ENCODE measurements around the gene PRKG2.
"Not testable (repeated sequence)": the region's sequence is repeated elsewhere in the genome, so short reads cannot be mapped to it uniquely, and the experiment has no call there.

PRKG2 gene

DNA sequence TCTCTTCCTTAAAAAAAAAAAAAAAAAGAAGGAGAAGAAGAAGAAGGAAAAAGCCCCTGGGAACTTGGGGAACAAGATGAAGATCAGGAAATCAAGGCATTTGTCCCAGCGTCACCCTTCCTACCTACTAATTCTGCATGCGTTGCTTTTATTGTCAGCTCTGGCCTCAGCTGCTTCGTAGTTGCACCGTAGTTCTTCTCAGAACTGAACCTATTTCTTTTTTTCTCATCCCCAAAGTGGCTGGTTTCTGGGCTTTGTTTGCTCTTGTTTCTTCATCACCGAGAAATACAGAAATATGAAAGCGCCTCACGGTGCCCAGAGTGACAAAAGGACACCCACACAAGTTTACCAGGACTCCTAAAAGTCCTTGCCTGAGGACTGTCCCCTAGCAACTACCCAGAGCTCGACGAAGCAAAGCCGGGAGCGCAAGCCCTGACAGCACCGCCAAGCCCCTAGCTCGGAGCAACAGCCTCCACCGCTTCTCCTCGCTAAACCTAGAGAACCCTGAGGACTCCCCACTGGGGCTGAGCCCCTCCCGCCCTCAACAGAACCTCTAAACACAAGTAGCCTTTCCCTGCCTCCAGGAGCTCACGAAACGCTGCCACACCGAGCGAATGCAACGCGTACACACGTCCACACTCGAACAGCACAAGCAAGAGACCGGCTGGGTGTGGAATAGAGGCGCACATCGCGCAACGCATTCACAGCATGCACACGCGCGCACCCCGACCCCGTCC lies 710 bp downstream of the PRKG2 start:
- FAIRE-seq = no peak

DNA sequence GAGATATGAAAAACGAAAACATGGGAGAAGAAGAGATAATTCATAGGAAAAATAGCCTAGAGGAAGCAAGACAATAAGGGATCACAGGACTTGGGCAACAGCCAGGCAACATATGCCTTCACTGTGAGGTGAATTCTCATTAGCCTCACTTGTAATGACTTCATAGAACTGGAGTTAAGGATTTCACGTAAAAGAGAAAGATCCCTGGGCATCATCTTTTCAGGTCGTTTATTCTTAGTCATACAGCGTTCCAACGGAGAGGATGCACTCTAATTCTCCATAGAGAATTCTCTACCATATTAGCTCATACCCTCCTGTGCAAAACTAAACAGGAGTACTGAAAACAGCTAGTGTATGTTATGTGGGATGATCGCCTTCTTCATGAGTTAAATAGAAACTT lies 1.4 kb downstream of the PRKG2 start:
- FAIRE-seq = no peak

DNA sequence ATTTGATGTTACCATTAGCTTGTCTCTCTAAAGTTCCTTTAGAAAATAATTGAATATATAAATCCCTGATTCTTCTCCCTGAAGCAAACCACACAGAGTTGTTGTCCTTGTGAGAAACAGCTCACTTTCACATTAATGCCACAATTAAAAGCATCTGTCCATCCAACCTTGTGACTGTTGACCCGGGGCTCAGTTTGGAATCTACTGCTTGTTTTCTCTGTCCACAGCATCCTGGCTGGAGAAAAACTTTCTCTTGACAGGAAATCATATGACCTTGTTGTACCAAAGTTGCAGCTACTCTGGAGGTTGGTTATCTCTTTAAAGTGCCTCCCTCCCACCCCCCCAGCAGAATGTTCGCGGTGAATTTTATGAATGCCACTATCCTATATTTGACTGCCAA lies 3.1 kb downstream of the PRKG2 start:
- no peak for FAIRE-seq

DNA sequence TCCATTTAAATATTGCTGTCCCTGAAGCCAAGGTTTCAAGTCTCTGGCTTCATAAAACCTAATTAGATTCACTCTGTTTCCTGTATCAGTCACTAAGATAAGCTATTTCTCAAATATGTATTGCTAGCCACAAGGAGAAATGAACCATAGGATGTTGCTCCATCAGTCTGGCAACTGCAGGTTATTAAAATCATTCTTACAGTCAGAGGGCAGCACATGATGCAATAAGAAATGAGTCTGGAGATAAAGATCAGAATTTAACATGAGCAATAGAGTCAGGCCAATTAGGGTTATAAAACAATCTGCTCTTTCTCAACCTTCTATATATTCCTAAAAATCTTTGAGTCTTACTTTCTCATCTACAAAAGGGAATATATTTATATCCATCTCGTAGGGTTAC lies 7.2 kb downstream of the PRKG2 start:
- FAIRE-seq = no peak

DNA sequence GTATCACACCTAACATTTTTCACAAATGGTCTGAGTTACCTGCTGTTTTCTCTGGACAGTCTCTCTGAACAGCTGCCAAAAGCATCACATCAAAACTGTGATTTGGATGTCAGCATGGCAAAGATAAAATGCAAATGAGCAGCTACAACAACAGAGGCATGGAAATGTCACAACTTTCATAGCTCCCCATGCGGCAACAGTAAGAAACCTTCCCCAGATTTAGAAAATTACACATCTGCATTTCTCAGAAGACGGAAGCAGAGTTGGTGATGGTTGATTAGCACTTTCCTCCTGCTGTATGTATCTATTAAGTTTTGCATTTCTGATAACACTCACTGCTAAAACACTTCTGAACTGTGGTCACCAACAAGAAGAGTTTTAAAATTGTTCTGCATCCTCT lies 9.7 kb downstream of the PRKG2 start:
- no peak for FAIRE-seq

DNA sequence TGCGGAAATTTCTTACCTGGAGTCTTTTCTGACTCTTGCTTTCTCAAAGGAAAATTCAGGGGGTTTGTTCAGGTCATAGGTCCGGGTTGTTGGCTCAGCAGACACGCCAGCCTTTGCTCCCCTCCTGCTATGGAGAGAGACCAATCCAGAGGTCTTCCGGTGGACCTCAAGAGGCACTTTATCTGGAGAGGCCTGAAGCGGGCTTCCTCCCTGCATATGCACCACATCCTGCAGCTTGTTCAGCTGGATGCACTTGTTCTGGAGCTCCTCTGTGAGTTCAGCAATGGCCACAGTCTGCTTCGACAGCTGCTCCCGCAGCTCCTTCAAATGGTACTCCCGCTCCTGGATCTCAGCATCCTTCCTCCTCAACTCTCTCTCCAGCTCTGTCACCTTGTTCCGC lies 10.5 kb downstream of the PRKG2 start:
- no peak for FAIRE-seq

DNA sequence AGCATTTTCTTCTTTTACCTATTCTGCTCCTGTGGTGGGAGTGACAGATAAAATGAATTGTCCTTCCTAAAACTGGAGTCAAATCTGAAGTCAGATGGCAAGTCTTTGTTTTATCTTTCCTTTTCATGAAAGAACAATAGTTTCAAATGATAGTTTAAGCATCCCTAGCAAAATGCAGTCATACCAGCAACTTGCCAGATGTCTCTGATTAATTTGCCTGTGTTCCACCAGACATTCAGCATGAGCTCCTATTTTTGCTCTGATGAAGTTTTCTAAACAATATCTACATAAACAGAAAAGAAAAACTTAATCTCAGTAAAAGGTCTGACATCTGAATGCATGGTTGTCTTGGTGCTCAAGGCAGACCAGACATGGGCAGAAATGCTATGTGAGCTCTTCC lies 15.2 kb downstream of the PRKG2 start:
- no peak for FAIRE-seq

DNA sequence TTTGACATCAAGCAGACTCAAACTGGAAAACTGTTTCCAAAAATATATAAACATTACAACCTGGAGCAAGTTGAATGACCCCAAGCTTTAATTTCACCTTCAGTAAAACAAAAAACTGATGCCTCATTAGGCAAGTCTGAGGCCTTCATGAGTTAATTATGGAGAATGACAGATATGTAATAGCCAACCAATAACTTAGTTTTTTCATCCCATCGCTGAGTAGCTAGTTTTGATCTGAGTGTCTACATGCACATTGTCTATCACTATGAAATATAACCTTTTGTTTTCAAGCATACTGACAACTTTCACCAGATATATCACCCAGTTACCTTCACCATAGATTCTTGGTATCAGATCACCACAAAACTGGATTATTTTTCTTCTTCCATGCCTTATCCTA lies 16.4 kb downstream of the PRKG2 start:
- FAIRE-seq = no peak

DNA sequence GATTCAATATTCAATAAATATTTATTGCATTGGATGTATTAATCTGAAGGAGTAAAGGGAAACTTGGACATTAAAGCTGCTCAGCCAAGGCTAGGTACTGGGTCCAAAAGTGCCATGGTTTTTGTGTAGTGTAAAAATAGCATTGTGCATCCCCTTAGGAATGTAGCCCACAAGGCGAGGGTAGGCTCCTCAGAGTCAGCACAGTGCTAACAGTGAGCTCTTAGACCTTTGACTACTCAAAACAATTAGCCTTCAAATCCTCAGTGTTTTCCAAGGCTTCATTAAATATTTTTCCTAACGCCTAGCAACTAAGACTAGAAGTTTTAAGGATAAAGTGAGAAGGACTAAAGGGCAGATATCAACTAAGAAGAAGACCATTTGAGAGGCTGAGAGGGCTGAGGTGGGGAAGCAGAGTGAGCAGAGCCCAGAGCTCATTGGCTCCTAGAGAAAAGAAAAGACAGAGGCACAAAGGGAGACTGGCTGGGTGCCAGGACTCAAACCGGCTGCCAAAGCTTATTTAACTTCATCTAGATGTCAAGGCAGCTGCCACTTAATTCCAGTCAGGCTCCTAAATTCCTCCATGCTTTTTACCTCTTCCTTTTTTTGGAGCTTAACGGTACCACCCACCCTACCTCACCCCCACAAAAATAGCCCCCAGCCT lies 17.0 kb downstream of the PRKG2 start:
- no peak for FAIRE-seq

DNA sequence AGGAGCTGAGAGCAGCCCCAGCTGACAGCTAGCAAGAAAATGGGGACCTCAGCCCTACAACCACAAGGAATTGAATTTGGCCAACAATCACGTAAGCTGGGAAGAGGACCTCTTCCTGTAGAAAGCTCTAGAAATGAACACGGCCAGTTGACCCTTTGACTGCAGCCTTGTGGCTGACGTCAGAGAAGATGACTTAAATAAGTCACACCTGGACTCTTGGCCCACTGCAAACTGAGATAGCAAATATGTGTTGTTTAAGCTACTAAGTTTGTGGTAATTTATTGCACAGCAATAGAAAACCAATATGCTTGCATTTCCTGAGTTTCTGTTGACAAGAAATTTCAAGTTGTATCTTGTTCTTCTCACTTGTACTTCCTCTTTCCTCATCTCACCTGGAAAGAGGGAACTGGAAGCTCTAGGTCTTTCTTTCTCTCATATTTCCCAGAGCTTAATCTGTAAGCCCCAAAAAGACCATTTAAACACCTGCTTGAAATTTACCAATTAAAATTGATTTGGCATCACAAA lies 18.8 kb downstream of the PRKG2 start:
- no peak for FAIRE-seq

DNA sequence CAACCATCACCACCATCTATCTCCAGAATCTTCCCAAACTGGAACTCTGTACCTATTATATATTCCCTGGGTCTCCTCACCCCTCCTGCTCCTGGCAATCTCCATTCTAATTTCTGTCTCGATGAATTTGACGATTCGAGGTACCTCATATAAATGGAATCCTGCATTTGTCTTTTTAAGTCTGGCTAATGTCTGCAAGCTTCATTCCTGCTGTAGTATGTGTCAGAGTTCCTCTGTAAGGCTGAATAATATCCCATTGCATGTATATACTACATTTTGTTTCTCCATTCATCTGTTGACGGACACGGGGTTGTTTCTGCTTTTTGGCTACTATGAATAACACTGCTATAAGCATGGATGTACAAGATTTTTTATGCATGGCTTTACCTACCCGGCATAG lies 19.5 kb downstream of the PRKG2 start:
- FAIRE-seq = no peak

DNA sequence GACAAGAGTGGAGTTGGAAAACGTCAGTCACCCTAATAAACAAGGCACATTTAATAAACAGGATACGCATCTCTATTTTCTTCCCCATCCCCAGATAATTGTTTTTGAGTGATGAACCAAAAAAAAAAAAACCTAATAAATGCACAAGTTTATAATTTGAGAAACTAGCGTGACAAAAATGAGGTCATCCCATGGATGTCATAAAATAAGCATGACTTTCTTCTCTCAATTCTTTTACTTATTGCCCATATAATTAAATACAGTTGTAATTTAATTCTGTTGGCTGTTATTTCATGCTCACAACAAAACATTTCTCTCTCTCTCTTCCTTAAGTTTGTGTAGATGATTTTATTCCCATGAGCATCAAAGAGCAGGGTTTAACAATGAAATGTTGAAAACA lies 20.7 kb downstream of the PRKG2 start:
- FAIRE-seq = peak; percentile 18

DNA sequence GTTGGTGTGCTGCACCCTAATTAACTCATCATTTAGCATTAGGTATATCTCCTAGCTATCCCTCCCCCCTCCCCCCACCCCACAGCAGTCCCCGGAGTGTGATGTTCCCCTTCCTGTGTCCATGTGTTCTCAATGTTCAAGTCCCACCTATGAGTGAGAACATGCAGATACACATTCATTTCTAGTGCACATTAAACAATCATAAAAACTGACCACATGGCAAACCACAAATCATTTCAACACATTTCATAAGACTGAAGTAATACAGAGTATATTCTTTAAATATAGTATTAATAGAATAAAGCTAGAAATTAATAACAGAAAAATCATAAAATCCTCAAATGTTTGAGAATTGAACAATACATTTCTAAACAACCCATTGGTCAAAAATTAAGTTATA lies 34.1 kb downstream of the PRKG2 start:
- FAIRE-seq = no peak

DNA sequence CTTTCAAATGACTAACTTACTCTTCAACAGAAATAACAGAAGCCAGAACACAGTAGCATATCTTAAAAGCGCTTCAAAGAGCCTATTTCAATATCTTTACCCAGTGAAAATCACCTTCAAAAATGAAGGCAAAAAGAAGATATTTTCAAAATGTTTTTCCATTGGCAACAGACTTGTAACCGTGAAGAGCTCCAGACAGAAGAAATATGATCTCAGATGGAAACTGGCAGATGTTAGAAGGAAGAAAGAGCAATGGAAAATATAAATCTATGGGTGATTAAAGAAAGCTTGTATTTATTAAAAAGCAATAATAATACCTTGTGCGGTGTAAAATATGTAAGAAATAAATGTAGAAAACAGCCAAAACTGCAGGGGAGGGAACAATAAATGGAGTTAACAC lies 35.7 kb downstream of the PRKG2 start:
- FAIRE-seq = no peak

DNA sequence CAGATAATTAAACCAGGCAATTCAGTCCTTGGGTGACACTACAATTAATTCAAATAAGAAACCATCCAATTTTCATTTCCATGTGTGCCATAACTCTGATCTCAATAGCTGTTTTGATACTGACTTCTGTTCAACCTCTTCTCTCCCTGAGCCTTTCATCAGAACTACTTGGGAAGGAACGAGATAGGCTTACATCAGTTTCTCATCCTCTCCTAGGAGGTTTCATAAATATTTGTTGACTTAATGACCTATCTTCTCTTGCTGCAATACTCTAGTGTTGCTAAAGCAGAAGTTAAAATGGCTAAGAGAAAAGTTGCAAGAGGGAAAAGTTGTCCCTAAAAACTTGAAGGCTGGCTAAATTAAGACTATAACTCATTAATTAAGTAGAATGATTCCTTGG lies 41.8 kb downstream of the PRKG2 start:
- FAIRE-seq = no peak

DNA sequence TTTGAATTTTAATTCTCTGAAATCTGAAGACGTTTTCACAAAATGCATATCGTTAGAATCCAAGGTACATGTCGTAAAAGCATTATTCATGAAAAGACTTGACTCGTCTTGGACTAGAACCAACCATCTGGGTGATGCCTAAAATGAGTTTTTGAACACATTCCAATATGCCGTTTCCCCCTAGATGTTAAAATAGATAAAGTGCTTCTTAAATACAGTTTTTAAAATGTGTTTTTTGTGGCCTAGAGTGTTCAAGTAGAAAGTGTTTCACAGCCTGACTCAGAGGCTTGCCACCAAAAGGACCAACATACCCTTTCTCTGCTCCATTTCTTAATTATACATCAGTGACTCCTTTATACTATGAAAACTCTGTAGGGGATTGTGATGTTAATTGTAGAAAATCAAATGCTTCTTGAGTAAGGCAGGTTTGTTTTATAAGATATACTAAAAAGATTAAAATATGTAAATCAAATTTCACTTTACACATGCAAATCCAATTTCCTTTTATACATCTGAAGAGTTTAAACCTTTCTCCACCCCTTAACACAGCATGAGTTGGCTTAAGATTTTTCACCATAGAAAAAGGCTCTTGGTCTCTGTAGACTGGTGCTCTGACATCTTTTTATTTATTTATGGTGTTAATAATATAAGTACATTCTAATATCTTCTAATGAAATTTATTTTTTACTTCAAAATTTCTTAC lies 48.4 kb downstream of the PRKG2 start:
- FAIRE-seq = no peak

DNA sequence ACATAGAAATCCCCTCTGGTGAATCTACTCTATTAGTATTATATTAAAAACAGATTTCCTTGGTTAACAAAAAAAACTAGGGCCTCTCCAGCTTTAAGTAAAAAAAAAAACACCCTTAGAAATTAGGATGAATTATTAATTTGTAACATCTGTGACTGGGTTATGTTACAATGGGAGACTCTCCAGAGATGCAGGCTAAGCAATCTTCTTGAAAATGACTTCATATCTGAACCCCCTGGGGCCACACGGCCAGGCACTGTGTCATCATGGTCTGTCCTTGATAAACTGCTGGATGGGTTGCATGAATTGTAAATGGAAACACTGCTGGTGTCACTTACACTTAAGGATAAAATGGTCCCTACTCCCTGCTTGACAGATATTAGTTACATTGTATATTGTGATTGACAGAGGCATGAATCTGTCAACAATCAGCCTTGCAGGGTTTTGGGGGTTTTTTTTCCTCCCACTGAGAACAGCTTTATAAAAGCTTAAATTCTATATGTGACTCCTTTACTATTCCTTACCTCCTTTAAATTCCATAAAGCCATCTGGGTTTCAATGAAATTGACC lies 49.1 kb downstream of the PRKG2 start:
- no peak for FAIRE-seq

DNA sequence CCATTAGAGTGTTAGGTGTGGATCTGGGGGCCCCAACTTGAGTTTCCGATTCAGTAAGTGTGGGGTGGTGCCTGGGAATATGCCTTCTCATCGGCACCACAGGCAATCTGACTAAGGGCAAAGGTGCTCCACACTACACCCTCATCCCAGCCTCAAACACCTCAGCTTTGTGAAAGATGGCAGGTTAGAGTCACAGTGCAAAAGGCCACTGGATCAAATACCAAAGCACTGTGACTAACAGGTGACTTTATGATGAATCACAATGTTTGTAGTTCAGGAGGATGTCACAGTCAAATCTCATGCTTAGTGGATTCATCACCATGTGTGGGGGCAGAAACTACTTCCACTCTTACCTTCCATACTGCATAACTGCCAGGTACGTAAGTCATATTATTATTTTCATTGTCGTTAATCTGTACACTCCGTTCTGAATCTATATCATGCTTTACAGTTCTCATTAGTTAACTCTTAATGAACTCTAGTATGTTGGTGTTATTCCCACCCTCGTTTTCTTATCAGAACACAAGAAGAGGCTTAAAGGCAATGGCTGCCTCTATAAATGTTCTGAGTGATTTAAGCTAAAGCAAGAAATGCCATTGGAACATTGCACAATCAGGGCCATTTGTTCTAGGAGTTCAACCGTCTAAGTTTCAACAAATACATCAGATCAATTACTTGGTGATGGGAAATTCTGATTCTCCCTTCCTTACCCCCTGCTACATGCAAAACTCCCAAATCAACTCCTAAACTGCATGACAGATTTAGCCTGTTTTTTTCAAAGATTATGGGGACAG lies 50.2 kb downstream of the PRKG2 start:
- no peak for FAIRE-seq

DNA sequence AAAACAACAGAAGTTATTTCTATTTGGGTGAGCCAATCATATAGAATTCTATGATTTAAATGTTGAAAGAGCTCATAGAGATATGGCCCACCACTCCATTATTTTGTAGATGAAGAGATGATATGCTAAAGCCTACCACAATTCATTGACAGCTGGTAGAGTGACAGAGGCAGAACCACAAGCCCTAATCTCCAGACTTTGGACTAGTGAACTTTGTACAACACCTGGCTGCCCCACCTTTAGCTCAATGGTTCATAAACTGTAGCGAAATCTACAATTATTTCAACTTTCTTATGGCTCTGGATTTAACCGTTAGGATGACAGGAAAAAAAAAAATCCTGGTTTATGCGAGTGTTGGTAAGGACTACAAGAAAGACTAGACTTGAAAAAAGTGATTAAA lies 50.9 kb downstream of the PRKG2 start:
- FAIRE-seq = no peak

DNA sequence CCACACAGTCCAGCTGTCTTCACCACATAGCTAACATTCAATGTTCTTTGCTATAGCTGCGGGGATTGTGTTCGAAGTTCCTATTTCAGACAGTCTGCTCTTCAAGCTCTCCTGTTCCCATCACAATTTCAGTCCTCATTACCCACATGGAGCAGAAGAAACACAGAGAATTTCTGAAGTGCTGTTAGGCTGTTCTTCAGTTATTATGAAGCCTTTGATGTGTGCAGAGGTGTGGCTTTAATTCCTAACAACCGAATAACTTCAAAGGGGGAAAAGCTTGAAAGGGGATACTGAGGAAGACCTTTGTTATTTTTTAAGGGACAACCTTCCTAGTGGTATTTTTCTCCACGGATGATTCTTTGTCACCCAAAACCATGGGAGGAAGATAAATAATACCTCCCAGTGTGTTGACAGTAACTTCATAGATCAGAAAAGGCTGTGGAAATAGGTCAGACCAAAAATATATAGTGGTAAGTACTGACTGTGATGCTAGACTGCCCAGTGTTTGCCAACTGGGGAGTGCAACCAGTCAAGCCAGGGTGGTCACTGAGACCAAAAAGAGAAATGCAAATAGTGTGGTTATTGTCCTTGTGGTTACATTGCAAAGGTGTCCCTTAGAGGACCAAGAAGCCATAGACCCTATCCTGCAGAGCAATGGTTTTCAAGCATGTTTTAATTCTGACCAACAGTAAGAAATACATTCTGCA lies 52.1 kb downstream of the PRKG2 start:
- FAIRE-seq = no peak

DNA sequence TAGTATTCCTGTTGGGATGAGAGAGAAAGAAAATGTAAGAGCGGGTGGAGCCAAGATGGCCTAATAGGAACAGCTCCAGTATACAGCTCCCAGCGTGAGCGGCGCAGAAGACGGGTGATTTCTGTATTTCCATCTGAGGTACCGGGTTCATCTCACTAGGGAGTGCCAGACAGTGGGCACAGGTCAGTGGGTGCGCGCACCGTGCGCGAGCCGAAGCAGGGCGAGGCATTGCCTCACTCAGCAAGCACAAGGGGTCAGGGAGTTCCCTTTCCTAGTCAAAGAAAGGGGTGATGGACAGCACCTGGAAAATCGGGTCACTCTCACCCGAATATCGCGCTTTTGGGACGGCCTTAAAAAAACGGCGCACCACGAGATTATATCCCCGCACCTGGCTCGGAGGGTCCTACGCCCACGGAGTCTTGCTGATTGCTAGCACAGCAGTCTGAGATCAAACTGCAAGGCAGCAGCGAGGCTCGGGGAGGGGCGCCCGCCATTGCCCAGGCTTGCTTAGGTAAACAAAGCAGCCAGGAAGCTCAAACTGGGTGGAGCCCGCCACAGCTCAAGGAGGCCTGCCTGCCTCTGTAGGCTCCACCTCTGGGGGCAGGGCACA lies 61.2 kb downstream of the PRKG2 start:
- FAIRE-seq = not testable (repeated sequence)
